NCI-H446 (cell line): ENCODE data around the gene APOL4.
"Not testable (repeated sequence)": the region's sequence is repeated elsewhere in the genome, so short reads cannot be mapped to it uniquely, and the experiment has no call there.

Experiments
- DNase-seq, 2 experiments: peaks; one replicate each; lab custom pipeline; 2025; lab: John Stamatoyannopoulos, UW

Gene APOL4

DNA sequence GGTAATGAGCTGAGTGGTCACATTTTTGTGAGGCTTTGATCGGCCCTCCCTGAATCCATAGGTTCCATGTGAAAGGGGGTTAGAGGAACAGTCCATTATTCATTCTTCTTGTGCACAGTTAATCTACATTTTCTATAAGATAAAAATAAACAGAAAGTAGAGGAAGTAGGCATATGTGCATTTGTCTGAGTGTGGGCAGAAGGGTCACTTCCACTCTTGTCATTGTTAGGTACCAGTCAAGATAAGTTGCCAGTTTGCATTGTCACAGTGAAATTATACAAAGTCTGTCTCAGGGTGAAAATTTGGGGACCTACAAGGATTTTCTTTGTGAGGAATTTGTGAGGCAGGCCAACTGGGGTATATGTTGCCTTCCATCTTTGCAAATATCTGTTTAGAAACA is 4.6 kb upstream of the APOL4 start:
- DNase-seq = no peak

DNA sequence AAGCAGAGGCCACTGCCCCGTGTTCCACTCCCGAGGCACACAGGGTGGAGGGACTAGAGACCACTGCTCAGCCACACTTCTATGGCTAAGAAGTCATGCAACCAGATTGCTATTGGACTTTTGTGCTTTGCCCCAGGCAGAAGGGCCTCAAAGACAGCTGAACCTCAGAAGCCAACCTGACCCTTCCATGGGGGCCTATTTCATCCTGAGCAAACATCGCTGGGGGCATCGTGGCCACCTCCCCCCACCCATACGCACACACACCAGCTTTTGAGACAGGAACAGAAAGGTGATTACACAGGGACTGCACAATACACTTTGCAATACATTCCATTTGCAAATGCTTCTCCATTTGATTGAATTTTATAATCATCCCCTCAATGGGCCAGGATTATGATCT is 4.0 kb upstream of the APOL4 start:
- DNase-seq = not testable (repeated sequence)

DNA sequence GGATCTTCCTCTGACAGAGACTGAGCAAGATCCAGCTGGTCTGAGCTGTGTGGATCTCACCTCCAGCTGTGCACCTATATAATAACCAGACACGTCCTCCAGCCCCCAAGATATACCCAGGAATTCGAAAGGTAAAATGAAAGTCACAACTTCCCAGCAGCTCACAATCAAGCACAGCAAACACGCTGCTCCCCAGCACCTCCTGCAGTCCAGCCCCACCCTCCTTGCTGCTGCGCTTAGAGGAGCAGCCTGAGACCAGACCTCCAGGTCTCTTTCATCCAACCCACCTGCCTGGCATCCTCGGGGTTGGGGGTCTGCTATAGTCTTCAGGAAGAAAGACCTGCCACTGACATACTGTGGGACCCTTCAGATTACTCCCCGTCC is 3.0 kb upstream of the APOL4 start:
- no peak for DNase-seq

DNA sequence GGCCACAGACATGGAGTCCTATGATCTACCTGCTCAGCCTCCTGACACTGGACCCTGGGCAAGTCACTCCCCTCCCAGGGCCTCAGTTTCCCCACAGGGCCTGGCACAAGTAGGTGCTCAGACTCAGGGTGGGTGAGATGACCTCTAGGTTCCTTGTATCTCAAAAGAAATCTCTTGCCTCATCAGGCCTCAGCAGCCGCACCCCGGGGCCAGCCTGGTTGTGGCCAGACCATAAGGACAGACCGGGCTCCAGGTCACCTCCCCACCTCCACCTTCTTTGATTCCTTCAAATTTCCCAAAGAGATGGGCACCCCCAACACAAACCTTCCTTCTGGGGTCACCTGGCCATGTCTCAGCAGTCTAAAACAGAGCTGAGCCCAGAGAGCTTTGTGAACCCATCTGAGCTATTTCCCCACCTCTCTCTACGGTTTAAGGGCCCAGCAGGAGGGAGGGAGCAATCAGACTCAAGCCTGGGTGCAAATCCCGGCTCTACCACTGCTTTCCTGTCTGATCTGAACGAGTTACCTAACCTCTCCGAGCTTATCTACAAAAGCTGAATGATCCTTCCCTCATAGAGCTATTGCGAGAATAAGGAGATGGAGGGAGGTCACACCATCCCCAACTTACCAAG is 2.5 kb upstream of the APOL4 start:
- DNase-seq = no peak

DNA sequence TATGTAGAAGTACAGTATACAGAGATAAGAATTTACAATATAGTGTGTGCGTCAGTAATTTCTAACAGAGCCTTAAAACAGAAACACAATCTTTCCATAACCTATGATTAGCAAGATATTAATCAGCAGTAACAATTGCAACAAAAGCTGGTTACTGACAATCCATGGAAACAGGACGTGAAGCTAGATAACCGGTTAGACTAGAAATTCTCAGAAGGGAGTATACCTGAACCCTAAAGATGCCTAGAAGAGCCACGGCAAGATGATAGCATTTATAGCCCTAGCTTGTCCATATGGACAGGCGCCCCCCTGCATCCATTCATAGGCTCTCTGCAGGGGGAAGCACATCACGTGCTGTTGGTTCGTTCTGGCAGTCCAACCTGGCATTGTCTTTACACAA is 1.8 kb upstream of the APOL4 start:
- DNase-seq = not testable (repeated sequence)

DNA sequence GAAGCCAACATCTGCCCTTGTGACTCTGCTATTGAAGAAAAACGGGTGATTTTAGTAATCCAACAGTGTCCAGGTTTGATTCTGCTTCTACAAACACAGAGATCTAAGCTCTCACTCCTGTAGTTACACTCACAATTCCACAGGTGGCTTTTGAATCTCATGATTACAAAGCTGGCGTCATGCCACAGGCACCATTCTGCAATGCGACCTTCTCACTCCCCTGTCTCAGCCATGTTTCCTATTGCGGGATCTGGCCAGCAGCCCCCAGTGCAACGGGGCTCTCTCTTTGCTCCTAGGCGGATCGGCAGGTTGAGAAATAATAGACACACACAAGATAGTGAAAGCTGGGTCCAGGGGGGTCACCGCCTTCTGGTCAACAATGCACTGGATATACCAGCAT is 1.3 kb upstream of the APOL4 start:
- peak in 1 of 2 experiments; percentile 12 for DNase-seq

DNA sequence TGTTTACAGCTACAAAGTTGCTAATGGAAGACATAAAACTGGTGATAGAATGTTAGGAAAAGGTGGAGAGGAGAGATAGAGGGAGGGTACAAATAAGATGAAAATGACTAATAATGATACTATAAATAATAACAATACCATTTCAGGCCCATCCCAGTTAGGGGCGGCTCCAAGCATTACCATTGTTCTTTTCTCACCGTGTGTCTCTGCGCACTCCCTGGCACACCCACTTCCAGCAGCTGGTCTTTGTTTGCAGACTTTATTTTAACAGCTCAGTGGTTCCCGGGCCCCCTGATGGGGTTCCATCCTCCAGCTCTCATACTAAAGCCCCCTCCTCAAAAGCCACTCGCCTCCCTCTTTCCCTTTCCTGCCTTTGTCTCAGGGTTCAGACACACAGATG is 584 bp downstream of the APOL4 start:
- DNase-seq = not testable (repeated sequence)

DNA sequence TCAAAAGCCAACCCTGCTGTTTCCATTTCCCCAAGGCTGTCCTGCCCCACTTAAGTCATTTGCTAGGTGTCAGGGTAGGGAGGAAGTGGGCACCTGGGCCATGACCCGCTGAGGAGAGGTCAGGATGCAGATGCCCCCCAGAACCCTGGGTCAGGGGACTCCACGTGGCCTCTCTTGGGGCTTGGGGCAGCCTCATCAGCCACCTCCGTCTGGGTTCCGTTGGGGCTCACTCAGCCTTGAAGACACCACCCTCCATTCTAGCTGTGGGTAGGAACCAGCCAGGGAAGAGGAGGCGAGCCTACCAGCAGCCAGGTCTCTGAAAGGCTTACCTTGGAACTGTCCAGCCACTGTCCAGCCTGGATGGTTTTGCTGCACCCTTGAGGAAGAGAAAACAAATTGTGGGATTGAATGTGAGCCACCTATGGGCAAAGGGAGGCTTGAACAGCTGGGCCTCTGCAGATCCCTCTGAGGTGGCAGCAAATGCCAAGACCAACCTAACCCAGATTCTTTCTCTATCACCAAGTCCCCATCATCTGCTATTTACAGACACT is 2.5 kb downstream of the APOL4 start:
- DNase-seq = no peak

DNA sequence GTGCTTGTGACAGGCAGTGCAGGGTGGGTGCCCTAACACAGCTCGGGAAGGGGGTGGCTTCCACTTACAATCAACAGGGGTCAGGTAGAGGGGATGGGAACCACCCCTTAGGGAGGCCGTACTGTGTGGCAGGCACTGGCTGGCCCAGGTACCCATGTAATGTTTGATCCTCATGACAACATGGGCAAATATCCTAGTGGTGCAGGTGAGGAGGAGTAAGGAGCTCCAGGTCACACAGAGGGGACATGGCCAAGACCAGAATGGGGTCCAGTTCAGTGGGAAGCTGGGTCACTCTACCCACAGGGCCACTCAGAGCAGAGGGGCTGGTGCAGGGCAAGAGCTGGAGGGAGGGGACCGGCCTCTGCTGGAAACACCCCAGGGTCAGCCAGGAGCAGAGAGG is 3.1 kb downstream of the APOL4 start:
- DNase-seq = no peak

DNA sequence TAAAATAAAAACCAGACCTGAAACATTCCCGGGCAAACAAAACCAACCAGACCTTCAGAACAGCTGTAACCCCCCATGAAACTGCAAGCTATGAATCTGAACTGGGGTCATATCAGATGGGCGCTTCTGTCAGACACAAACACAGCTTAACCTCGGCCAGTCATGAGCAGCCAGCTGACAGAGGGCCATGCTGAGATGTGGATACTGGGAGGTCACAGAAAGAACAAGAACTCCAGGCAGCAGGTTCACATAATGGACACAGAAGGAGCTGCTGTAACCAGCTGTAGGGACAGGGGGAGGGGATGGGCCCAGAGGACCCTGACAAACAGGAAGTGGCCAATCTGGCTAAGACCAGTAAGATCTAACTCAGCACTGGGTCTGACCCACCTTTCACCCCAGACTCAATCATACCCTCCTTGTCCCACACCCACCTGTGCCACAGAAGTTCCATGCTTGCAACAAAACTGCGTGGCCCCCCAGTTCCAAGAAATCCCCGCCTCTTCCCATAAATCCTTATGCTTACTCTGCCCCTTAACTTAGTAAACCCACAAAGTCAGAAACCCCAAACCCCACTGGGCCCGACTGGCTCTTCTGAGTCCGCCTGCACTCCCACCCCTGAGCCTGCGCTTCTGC is 4.0 kb downstream of the APOL4 start:
- DNase-seq = no peak

DNA sequence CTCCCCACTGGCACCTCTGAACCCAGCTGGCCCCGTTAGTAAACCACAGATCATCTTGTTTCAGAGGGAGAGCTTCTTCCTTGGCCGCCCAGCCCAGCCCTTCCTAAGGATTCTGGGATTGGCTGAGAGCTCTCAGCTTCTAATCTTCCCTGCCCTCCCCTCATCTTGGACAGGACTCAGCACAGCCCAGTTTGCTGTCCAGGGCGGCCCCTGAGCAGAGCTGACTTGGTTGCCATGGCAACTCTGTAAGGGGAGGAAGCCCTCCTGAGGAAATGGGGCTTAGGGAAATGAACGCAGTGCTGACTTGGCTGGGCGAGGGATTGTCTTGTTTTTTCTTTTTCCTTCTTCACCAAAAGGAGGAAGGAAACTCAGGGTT is 4.6 kb downstream of the APOL4 start:
- peak in 1 of 2 experiments; percentile 43 for DNase-seq

DNA sequence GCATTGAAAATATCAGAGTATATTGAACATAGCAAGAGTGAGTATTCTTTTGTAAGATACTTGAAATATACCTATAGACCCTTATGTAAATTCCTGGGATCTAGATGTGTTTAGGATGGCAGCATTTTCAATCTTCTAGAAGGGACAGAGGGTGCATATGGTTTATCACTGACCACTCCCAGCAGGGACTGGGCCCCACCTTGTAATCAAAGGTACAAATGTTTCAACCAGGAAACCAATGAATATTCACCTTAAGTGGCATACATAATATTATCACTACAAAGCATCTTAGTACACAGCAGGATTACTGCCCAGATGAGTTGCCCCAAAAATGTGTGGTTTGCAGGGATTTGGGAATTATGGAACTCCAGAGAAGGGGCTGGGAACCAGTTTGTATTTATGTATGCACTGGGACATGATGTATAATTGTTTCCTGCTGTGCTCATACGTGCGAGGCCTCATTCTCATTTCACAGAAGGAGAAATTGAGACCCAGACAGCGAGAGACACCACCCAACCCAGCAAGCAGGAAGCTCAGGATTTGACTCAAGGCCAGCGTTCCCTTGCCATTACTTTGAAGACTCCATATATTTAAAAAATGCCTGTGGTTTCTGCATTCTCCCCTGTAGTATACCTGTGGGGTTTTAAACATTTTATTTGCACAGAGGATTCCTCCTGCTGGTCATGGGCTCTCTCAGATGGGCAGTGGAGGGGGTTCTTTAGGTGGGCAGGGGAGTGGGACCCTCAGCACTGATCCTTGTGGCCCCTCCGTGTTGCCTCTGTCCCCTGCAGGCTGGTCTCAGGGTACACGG is 5.2 kb downstream of the APOL4 start:
- DNase-seq = no peak

DNA sequence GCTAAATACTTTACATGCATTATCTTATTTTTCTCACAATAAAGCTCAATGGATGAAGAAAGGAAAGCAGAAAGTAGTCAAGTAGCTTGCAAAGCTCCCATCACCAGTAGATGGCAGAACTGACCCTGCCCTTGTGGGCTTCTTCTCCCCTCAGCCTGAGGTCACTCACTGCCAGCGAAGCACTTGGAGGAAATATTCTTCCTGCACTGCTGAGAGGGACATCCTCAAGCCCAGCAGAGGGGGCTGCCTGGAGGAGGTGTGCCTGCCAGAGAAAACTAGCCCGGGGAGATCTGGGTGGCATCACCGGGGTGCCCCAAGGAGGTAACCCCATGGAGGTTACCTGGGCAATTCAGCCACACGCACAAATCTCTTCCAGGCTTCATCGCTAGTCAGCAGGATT is 6.6 kb downstream of the APOL4 start:
- DNase-seq = peak in 1 of 2 experiments; percentile 54

DNA sequence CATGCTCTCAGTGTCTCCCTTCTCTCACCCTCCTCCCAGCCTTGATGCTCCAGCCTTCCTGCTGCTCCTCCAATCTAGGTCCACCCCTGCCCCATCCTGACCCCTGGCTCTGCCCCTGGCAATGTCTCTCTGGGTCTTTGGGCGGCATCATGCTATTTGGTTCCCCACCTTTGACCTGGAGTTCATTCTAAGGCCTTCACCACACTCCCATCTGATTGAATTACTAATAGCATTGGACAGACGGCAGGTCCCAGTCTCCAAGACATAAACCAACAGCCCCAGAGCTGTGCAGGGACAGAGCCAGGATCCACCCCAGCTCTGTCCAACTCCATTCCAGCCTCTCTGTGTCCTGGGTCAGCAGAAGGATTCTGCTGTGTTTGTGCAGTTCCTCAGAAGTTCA is 7.2 kb downstream of the APOL4 start:
- DNase-seq = no peak

DNA sequence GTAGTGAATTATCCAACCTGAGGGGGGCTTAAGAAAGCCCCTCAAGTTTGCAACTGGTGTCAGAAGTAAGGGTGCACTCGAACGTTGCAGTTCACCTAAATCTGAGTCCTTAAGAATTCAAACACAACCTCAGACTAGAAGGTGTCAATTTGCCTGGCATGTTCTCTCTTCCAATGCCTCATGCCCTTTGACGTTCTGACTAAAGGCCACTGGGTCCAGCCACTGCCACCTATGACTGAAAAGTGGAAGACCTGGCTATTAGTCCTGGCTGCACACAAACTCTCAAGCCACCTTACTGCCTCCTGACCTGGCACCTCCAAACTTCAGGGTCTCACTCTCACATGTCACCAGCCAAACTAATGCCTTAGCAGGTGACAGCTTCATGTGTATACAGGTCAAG is 8.0 kb downstream of the APOL4 start:
- no peak for DNase-seq

DNA sequence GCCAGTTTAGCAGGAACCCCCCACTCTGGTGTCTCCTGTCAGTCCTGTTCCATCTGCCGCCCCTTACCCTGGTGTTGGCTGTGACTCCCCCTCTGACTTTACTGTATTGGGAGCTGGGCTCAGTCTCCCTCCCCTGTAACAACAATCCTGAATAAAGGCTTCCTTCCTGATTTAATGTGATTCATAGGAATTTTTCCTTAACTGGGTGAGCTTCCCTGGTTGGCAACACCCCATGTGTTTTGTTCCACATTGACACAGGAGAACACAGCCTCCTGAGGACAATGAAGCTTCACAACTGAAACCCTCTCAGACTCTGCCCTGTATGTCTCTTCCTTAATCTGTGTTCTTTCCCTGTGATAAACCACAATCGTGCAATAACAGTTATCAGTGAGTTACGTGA is 8.4 kb downstream of the APOL4 start:
- no peak for DNase-seq

DNA sequence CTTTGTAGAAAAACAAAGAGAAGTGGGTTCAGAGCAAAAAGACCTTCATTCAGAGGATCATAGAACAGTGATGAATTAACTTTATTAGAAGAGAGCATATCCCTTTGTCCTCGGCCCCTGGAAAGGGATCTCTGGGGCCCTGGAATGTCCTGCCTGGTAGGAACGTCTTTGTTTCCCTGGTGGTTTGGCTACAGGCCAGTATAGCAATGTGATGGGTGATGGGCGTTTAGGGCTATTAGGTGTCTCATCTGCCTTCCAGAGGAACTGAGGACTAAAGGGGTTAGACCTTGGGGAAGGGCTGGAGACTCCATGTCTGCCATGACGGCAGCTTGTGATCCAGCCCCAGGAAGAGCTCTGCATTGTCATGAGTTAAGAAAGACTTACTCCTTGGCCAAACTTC is 9.1 kb downstream of the APOL4 start:
- DNase-seq = no peak

DNA sequence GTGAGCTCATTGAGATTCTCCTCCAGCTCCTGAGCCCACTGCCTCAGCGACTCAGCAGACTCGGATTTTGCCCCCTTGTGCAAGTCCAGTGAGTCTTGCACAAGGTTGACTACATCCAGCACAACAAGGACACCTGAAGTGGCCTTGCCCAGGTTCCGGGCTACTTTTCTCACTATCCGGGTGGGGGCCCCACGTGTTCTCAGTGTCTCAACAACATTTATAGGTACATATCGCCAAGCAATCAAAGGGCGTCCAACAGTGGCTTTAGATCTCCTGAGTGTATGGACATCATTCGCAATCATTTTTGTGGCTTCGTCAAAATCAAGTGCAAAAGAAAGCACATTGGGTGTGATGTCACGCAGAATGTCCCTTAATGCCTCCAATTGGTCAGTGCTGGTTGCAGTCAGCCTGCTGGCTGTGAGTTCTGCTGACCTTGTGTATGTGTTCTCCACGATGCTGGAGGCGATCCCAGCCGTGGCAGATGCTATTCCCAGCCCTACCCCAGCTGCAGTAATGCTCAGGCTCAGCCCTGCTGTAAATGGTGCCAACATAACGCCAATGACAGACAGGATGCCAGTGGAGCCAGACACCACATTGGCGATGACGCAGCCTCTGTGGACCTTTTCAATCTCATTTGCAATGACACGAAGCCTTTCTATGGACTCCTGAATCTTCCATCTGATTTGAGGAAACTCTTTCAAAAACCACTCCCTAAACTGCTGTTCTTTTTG is 10.3 kb downstream of the APOL4 start:
- DNase-seq = peak in 1 of 2 experiments; percentile 73

DNA sequence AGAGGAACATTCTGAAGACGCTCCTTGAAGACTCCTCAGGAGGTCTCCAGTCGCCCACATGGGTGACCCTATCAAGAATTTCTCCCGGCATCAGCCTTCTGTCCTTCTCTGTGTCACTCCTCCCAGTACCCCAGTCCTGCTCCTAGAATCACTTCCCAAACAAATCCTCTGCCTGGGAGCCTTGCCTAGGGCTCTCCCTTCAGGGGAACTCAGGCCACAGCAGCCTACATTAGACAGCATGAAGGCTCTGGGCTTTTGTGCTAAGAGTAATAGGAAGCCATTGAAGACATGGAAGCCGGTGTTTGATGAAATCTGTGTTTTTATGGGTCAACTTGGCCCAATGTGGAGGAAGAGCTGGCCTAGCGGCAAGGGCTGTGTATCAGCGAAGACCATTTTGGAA is 13.7 kb downstream of the APOL4 start:
- not testable (repeated sequence) for DNase-seq

DNA sequence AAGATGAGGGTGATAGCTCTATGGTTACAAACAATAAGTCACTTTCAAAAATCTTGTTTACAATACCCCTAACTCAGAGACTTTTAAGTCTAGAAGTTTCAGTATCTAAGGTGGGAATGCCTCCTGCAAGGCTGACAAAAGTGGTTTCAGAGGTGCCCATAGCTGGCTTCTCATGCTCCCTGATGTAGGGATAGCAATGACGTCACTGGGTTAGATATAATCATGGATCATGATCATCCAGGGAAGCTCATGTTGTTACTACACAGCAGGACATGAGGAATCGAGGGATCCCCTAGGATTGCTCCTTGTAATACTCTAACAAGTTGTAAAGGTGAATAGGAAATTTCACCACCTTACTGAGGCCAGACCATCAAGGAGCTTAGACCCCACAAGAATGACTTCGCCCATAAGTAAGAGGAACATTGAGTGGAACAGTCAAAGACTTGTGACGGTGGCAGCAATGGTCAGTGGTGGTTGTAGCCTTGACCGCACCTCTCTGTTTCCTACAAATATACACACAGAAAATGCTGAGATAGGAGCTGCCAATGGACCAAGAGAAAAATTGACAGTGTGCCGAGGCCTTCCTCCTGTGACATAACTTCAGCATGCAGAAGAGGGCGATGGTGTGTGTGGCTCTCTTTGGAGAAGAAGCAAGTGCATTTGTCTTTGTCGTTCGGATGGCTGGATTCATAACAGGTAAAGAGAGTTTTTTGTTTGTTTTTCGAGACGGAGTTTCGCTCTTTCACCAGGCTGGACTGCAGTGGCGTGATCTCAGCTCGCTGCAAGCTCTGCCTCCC is 15.6 kb downstream of the APOL4 start:
- DNase-seq = no peak

DNA sequence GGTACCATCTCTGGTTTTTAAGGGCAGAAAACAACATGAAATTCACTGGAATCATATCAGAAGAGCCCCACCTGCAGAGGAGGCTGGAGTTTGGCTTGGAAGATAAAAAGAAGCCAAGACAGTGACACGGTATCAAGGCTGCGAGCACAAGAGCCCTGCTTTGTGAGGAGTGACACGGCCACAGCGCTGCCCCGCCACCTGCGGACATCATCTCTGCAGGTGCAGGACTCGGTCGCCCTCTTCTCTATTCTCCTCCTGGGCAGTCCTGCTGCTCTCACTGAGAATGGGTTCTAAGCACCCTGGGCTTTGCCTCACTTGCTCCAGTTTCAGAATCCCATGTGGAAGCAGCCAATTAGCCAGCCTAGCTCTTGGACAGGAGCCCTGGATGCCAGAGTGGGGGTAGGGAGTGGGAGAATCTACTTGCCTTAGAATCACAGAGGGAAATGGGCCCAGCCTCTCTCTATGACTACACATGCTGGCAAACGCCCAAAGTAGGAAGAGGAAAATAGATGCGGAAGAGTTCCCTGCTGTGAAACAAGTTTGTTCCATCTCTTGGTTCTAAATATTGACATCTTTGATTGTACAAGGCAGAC is 17.1 kb downstream of the APOL4 start:
- DNase-seq = peak in 1 of 2 experiments; percentile 30
